ENCODE data around the gene SH3GL2.

SH3GL2 gene

GRCh38 chr9:17731308-17731707, 152.4 kb downstream of the SH3GL2 start:
- TF ChIP-seq NFIC (IDR thresholded peaks at IDR 0.05) (no peak), FOXM1 (IDR thresholded peaks at IDR 0.05; ENCODE audit: borderline replicate concordance, low read depth) (no peak), YY1 (IDR thresholded peaks at IDR 0.05; ENCODE audit: low read depth) (no peak), EGR1 (IDR thresholded peaks at IDR 0.05) (no peak), TAF1 (IDR thresholded peaks at IDR 0.05; ENCODE audit: low read depth) (no peak), USF1 (IDR thresholded peaks at IDR 0.05) (no peak), CEBPB (IDR thresholded peaks at IDR 0.05) (no peak), TCF12 (IDR thresholded peaks at IDR 0.05; ENCODE audit: low read depth) (no peak), MAX (IDR thresholded peaks at IDR 0.05) (no peak), TEAD4 (IDR thresholded peaks at IDR 0.05) (no peak), CREB1 (IDR thresholded peaks at IDR 0.05; ENCODE audit: low read depth) (no peak), REST (IDR thresholded peaks at IDR 0.05; ENCODE audit: low read depth) (no peak), ZBTB7A (IDR thresholded peaks at IDR 0.05; ENCODE audit: low read depth) (no peak)

GRCh38 chr9:17734674-17735073, 155.8 kb downstream of the SH3GL2 start:
- TF ChIP-seq CEBPB (IDR thresholded peaks at IDR 0.05) (no peak), CREB1 (IDR thresholded peaks at IDR 0.05; ENCODE audit: low read depth) (no peak), EGR1 (IDR thresholded peaks at IDR 0.05) (no peak), TAF1 (IDR thresholded peaks at IDR 0.05; ENCODE audit: low read depth) (no peak), RAD21 (IDR thresholded peaks at IDR 0.05; ENCODE audit: low read depth) (no peak), NFIC (IDR thresholded peaks at IDR 0.05) (no peak), TEAD4 (IDR thresholded peaks at IDR 0.05) (no peak), EP300 (IDR thresholded peaks at IDR 0.05; ENCODE audit: borderline replicate concordance) (no peak), ZBTB7A (IDR thresholded peaks at IDR 0.05; ENCODE audit: low read depth) (no peak), FOXM1 (IDR thresholded peaks at IDR 0.05; ENCODE audit: borderline replicate concordance, low read depth) (no peak), YY1 (IDR thresholded peaks at IDR 0.05; ENCODE audit: low read depth) (no peak), USF1 (IDR thresholded peaks at IDR 0.05) (no peak), MAX (IDR thresholded peaks at IDR 0.05) (no peak), REST (IDR thresholded peaks at IDR 0.05; ENCODE audit: low read depth) (no peak), TCF12 (IDR thresholded peaks at IDR 0.05; ENCODE audit: low read depth) (no peak)

GRCh38 chr9:17735859-17736258, 157.0 kb downstream of the SH3GL2 start:
- no peak for TF ChIP-seq REST (IDR thresholded peaks at IDR 0.05; ENCODE audit: low read depth)
- TF ChIP-seq CREB1 (IDR thresholded peaks at IDR 0.05; ENCODE audit: low read depth): no peak
- TF ChIP-seq EGR1 (IDR thresholded peaks at IDR 0.05): no peak
- TF ChIP-seq TCF12 (IDR thresholded peaks at IDR 0.05; ENCODE audit: low read depth): no peak
- no peak for TF ChIP-seq ZBTB7A (IDR thresholded peaks at IDR 0.05; ENCODE audit: low read depth)
- TF ChIP-seq RAD21 (IDR thresholded peaks at IDR 0.05; ENCODE audit: low read depth): no peak
- no peak for TF ChIP-seq MAX (IDR thresholded peaks at IDR 0.05)

- no peak for TF ChIP-seq TCF12 (IDR thresholded peaks at IDR 0.05; ENCODE audit: low read depth)
- TF ChIP-seq TAF1 (IDR thresholded peaks at IDR 0.05; ENCODE audit: low read depth): no peak
- no peak for TF ChIP-seq YY1 (IDR thresholded peaks at IDR 0.05; ENCODE audit: low read depth)
- no peak for TF ChIP-seq ZBTB7A (IDR thresholded peaks at IDR 0.05; ENCODE audit: low read depth)
- no peak for TF ChIP-seq EP300 (IDR thresholded peaks at IDR 0.05; ENCODE audit: borderline replicate concordance)
These were observed 160.2 kb downstream of the SH3GL2 start for GRCh38 chr9:17739022-17739421.

GRCh38 chr9:17739736-17740135, 160.9 kb downstream of the SH3GL2 start:
- no peak for TF ChIP-seq TCF12 (IDR thresholded peaks at IDR 0.05; ENCODE audit: low read depth)
- no peak for TF ChIP-seq EGR1 (IDR thresholded peaks at IDR 0.05)
- TF ChIP-seq USF1 (IDR thresholded peaks at IDR 0.05): no peak
- no peak for TF ChIP-seq MAX (IDR thresholded peaks at IDR 0.05)
- TF ChIP-seq TEAD4 (IDR thresholded peaks at IDR 0.05): no peak
